ENCODE data around the gene CDC42BPA.
"Not testable (repeated sequence)": the region's sequence is repeated elsewhere in the genome, so short reads cannot be mapped to it uniquely, and the experiment has no call there.

DNA sequence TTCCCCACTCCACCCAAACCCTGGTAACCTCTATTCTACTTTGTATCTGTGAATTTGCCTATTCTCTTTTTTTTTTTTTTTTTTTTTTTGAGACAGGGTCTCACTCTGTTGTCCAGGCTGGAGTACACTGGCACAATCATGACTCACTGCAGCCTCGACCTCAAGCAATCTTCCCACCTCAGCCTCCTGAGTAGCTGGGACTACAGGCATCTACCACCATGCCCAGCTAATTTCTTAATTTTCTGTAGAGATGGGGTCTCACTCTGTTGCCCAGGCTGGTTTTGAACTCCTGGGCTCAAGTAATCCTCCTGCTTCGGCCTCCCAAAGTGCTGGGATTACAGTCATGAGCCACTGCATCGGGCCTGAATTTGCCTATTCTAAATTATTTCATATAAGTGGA lies 213.0 kb downstream of the CDC42BPA start:
- TF ChIP-seq EZH2 (IDR thresholded peaks at IDR 0.05; ENCODE audit: borderline replicate concordance, low read depth, low read length, severe bottlenecking); JUN (IDR thresholded peaks at IDR 0.05; ENCODE audit: borderline replicate concordance, insufficient read depth, insufficient read length, low read depth): not testable (repeated sequence)

Measured in endothelial cell of umbilical vein (primary cell).